Right lobe of liver (tissue), 6 donors: ENCODE measurements around the gene HOXB1. TPM values are rescaled to one million over a fixed set of nuclear protein-coding genes. Genes with fewer than 3 reads are reported as not detected.
"Not testable (repeated sequence)": the region's sequence is repeated elsewhere in the genome, so short reads cannot be mapped to it uniquely, and the experiment has no call there.

Source experiments
- ATAC-seq, 4 donors: fragments of 200-7000 bp; cut with Tn5 transposase; one replicate each; pipeline ENCODE4 v1.9.1; 2020; ENCODE audit warnings: mild to moderate bottlenecking in 4 of 4, moderate library complexity in 4 of 4
- DNase-seq, 3 donors: peaks; one replicate each; pipeline ENCODE4 v3.0.0-alpha.2; 2020
- H3K27ac ChIP-seq, 3 donors: fragments of 200-600 bp; one replicate each; pipeline ENCODE4 v1.8.0; 2022
- H3K27me3 ChIP-seq, 2 donors: fragments of 200-600 bp; one replicate each; pipeline ENCODE4 v1.8.0; 2022
- H3K36me3 ChIP-seq, 4 donors: fragments of 200-600 bp; sonication (generic) in 1 of 4; one replicate each; pipeline versions ENCODE4 v1.5.1 to v1.8.0; 2017 to 2022; ENCODE audit warnings: control low read depth in 1 of 4
- H3K4me1 ChIP-seq, 4 donors: fragments of 200-600 bp; sonication (generic) in 1 of 4; one replicate each; pipeline versions ENCODE4 v1.5.1 to v1.8.0; 2017 to 2022; ENCODE audit warnings: control low read depth in 1 of 4
- H3K4me3 ChIP-seq, 3 donors: fragments of 200-600 bp; one replicate each; pipeline ENCODE4 v1.8.0; 2022
- H3K9me3 ChIP-seq, 4 donors: fragments of 200-600 bp; sonication (generic) in 1 of 4; one replicate each; pipeline versions ENCODE4 v1.5.1 to v1.8.0; 2017 to 2022; ENCODE audit warnings: control low read depth in 1 of 4
- POLR2A ChIP-seq: fragments of 450-650 bp; IDR thresholded peaks from one replicate; pipeline ENCODE4 v1.6.1; 2017; ENCODE audit warnings: antibody characterized with exemption, mild to moderate bottlenecking
- WGBS: methylation state at CpG from one replicate; pipeline ENCODE4 v1.1.6; 2018; ENCODE audit warnings: low coverage, low lambda C conversion rate; ENCODE audit not compliant: insufficient coverage; ENCODE audit errors: missing lambda C conversion rate; 5-methylcytosine and 5-hydroxymethylcytosine counted together
- intact Hi-C, 2 donors: fragments of 100-400 bp; cut with DNase I; formaldehyde crosslinking; loops; one replicate each; pipeline versions ENCODE4 v1.11.2 to v1.14.1; 2022
- microRNA counts: library from miRNA; unstranded; fragments of <30 nt; microRNA quantifications from one replicate; lab custom pipeline; 2016
- small RNA-seq, 2 experiments: library from RNA; depleted of rRNA; stranded (forward); fragments of <200 nt; gene quantifications; one replicate each; pipeline ENCODE3, GENCODE V24; 2016
- total RNA-seq, 6 experiments: library from RNA; depleted of rRNA in 2 of 6; stranded (reverse); fragments of >200 nt in 2 of 6; fragmentation: NEBNext Ultra II Directional in 3 of 6; extraction: Animal tissue kit (Norgen Biotek cat#: 25700) in 3 of 6; gene quantifications; one replicate each; pipeline versions ENCODE4 v1.1.0 to v1.2.4, GENCODE V29; 2016 to 2023
- TF ChIP-seq, protein P1 (sequence below), 4 donors: fragments of 200-600 bp in 3 of 4; fragments of 450-650 bp in 1 of 4; IDR thresholded peaks; one replicate each; pipeline versions ENCODE4 v1.5.1 to v1.8.0; 2016 to 2022; ENCODE audit warnings: antibody characterized with exemption in 4 of 4, mild to moderate bottlenecking in 2 of 4
- donor health status: DM: no; HTN: yes; CAD: no.
- donor health status: DM: no; HTN: no; CAD: no.
- donor health status: DM: no; HTN: no; CAD: no.
- donor health status: DM: no; HTN: yes; CAD: no.
- donor health status: DM: no; HTN: yes; CAD: no.

HOXB1 gene
- total RNA-seq, 6 experiments from 2014 or later: not detected

DNA sequence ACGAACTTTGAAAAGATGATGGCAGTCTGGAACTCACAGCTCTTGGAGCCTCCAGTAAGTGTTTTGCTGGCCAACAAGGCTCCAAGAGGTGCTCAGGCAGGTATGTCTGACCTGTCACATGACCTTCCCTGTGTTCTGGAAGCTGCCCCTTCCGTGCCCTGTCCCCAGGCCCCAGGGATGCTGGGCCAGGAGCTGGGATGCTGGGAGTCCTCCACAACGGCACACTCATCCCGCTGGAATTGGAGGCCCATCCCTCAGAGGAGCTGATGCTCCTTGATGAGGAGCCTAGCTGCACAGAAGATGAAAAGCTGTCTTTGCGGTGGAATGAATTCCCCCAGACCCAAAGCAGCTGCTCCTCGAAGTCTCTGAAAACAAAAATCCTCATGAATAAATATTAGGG, 47.8 kb downstream of the HOXB1 start:
- TF ChIP-seq POLR2A: no peak
- TF ChIP-seq, protein P1, sequence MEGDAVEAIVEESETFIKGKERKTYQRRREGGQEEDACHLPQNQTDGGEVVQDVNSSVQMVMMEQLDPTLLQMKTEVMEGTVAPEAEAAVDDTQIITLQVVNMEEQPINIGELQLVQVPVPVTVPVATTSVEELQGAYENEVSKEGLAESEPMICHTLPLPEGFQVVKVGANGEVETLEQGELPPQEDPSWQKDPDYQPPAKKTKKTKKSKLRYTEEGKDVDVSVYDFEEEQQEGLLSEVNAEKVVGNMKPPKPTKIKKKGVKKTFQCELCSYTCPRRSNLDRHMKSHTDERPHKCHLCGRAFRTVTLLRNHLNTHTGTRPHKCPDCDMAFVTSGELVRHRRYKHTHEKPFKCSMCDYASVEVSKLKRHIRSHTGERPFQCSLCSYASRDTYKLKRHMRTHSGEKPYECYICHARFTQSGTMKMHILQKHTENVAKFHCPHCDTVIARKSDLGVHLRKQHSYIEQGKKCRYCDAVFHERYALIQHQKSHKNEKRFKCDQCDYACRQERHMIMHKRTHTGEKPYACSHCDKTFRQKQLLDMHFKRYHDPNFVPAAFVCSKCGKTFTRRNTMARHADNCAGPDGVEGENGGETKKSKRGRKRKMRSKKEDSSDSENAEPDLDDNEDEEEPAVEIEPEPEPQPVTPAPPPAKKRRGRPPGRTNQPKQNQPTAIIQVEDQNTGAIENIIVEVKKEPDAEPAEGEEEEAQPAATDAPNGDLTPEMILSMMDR (IDR thresholded peaks at IDR 0.05): no peak
- Histone ChIP-seq H3K27ac (no peak overlapping the region), H3K4me3 (no peak overlapping the region), H3K36me3 (no peaks in the 10 kb centered on the region), H3K9me3 (no peaks in the 10 kb centered on the region), H3K4me1 (no peaks in the 10 kb centered on the region), H3K27me3 (peaks cover 0 to 6% of the 10 kb centered on the region in 2 donors)
- intact Hi-C loops: no loop called here
- ATAC-seq: no peak
- no peak for DNase-seq
- 68% methylated on average over 3 of the region's 6 CpGs for WGBS

DNA sequence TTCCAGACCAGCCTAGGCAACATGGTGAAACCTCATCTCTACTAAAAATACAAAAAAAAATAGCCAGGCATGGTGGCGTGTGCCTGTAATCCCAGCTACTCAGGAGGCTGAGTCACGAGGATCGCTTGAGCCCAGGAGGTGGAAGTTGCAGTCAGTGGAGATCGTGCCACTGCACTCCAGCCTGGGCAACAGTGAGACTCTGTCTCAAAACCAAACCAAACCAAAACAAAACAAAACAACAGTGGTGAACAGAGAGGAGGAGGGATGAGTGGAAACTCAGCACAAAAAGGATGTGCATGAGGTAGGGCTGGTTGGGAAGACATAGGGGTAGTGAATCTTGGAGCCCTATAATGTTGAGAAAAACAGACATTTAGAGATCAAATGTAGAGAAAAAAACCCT, 48.5 kb downstream of the HOXB1 start:
- H3K4me3 ChIP-seq, H3K27me3 ChIP-seq, ATAC-seq, DNase-seq, H3K36me3 ChIP-seq, H3K9me3 ChIP-seq, H3K27ac ChIP-seq, H3K4me1 ChIP-seq, intact Hi-C loops: not testable (repeated sequence)
- 64% methylated on average over 3 of the region's 4 CpGs for WGBS

DNA sequence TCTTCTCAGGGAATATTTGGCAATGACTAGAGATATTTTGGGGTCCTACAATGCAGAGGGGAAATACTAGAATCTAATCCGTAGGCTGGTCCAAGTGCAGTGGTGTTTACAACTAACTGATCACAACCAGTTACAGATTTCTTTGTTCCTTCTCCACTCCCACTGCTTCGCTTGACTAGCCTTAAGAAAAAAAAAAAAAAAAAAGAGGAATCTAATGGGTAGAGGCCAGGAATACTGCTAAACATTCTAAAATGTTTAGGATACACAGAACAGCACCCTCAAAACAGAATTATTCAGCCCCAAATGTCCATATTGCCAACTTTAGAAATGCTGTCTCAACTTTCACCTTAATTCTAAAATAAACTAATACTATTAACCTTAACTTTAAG, 51.8 kb downstream of the HOXB1 start:
- ATAC-seq (no peak), DNase-seq (no peak)
- no peak for TF ChIP-seq POLR2A
- TF ChIP-seq, protein P1 (IDR thresholded peaks at IDR 0.05): no peak
- Histone ChIP-seq H3K27ac (no peak overlapping the region), H3K4me1 (no peaks in the 10 kb centered on the region), H3K27me3 (no peaks in the 10 kb centered on the region), H3K4me3 (no peak overlapping the region), H3K9me3 (no peaks in the 10 kb centered on the region), H3K36me3 (no peaks in the 10 kb centered on the region)
- 59% methylated on average over 2 of the region's 2 CpGs for WGBS
- intact Hi-C loops: no loop called here

MicroRNAs encoded within 50 kb of the gene (microRNA counts, 767-probe panel; counts per million panel counts)
- microRNA hsa-miR-10a-5p (lab: Ali Mortazavi, UCI): 6,112 counts per million, percentile 16 among the panel's probes with 10 or more counts

Small RNAs within 50 kb of the gene (small RNA-seq; reads per million reads assigned to genes)
- gene RF00019: 0 reads per million in 2 experiments

Other genes with a start within 250 kb of the HOXB1 start
- 10 to 100 TPM in 4 of 6 experiments, 1 to 10 TPM in 2; 4.5 to 51.0 (median 17.5) TPM for gene SKAP1, start 100.8 kb downstream of the HOXB1 start, total RNA-seq
- gene HOXB2, start 14.1 kb upstream of the HOXB1 start, total RNA-seq: 1 to 10 TPM; 1.1 to 1.9 (median 1.5) TPM
- gene HOXB4, start 47.3 kb upstream of the HOXB1 start, total RNA-seq: 1 to 10 TPM in 1 of 6 experiments, under 1 TPM in 5; 0.31 to 1.1 (median 0.68) TPM
- 1 to 10 TPM in 5 of 6 experiments, under 1 TPM in 1; 0.99 to 3.2 (median 2.6) TPM for gene HOXB3, start 59.2 kb upstream of the HOXB1 start, total RNA-seq
- under 1 TPM in 5 of 6 experiments, not detected in 1; 0.11 to 0.29 (median 0.19) TPM for gene HOXB5, start 62.8 kb upstream of the HOXB1 start, total RNA-seq
- gene HOXB6, start 74.0 kb upstream of the HOXB1 start, total RNA-seq: under 1 TPM; 0.18 to 0.83 (median 0.56) TPM
- under 1 TPM in 4 of 6 experiments, not detected in 2; 0.16 to 0.79 (median 0.30) TPM for gene HOXB7, start 80.0 kb upstream of the HOXB1 start, total RNA-seq
- gene HOXB8, start 84.3 kb upstream of the HOXB1 start, total RNA-seq: not detected
- gene HOXB9, start 95.3 kb upstream of the HOXB1 start, total RNA-seq: not detected
- not detected for gene PRAC1, start 191.5 kb upstream of the HOXB1 start, total RNA-seq
- gene PRAC2, start 192.2 kb upstream of the HOXB1 start, total RNA-seq: not detected
- gene HOXB13, start 197.7 kb upstream of the HOXB1 start, total RNA-seq: not detected